ENCODE measurements around the gene CCNF.

CCNF gene

DNA sequence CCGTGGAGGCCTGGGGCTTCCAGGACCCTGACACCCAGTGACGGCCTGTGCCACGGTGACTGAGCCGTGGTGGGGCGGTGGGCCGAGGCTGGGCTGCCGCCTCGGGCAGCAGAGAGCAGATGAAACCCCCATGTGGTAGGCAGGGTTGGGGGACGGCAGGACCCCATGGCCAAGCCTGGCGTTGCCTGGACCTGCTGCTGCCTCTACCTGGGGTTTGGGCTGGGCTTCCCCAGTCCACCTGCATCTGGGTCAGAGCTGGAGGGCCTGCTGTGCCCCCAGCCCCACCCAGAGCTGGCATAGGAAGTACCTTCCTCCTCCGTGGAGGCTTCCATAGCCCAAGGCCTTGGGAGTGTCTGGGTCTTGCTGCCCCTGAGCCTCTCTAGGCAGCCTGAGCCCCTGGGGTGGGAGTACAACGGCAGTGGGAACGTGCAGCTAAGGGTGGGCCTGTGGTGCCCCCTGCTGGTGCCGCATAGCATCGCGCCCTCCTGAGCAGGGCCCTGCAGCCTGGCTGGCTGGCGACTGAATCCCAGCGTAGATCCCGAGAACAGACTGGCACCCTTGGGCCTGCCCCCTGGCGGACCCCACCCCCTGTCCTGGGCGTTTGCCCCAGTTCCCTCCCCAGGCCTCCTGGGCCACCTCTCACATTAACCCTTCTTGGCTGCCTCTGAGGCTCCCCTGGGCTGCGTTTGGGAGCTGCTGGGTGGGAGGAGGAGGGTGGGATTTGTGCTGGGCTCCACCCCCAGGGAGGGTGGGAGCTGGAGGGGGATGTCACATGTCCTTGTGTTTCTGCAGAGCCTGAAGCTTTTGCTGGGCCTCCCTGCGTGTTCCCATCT, 71.9 kb downstream of the CCNF start:
- in situ Hi-C loops (cut with MboI; ENCODE audit: low sequenced_read_pairs, unreplicated experiment) = no loop called here

DNA sequence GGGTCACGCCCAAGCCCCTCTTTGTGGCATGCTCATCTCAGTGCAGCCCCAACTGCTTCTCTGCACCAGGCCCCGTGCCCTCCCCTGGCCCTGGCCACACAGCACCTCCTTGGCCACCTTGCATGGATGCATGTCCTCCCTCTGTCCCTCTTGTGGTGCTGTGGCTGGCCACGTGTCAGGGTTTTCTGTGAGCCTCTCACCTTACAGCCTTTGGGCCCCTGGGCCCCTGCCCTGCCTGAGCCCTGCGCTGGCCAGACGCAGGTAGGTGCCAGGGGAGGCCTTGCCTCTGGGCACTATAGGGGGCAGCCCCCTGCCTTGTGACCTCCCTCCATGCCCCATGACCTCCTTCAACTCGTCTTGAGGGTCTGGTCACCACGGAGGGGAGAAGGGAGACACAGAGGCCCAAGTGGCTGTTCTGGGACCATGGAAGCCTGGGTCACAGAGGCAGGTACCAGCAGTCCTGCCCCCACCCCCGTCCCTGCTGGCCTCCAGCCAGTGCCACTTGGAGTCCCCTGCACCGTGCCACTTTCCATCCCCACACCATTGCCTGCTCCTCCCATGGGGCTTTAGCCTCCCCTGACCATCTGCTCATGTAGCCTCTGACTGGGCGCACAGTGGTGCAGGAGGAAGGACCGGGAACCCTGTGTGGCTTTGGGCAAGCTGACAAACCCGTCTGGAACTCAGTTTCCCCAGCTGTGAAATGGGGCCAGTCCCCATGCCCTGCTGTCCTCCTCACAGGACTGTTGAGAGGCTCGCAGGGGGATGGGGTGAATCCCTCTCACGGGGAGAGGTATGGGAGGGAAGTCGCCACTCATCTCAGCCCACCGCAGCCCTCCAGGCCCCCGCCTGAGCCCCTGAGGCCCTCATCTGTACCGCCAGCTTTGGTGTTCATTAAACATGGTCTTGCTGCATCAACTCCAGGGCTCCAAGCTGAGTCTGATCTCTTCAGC, 73.0 kb downstream of the CCNF start:
- in situ Hi-C loops (cut with MboI; ENCODE audit: low sequenced_read_pairs, unreplicated experiment) = no loop called here
- no peak for DNase-seq (ENCODE audit: low spot score)

More for the DNA sequence above, 71.9 kb downstream of the CCNF start:
- TF ChIP-seq, protein P1, sequence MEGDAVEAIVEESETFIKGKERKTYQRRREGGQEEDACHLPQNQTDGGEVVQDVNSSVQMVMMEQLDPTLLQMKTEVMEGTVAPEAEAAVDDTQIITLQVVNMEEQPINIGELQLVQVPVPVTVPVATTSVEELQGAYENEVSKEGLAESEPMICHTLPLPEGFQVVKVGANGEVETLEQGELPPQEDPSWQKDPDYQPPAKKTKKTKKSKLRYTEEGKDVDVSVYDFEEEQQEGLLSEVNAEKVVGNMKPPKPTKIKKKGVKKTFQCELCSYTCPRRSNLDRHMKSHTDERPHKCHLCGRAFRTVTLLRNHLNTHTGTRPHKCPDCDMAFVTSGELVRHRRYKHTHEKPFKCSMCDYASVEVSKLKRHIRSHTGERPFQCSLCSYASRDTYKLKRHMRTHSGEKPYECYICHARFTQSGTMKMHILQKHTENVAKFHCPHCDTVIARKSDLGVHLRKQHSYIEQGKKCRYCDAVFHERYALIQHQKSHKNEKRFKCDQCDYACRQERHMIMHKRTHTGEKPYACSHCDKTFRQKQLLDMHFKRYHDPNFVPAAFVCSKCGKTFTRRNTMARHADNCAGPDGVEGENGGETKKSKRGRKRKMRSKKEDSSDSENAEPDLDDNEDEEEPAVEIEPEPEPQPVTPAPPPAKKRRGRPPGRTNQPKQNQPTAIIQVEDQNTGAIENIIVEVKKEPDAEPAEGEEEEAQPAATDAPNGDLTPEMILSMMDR (IDR thresholded peaks at IDR 0.05; ENCODE audit: borderline replicate concordance, control extremely low read depth, extremely low read depth, insufficient read depth, missing control alignments) = peak; percentile 99
- DNase-seq (ENCODE audit: low spot score) = peak; percentile 92

DNA sequence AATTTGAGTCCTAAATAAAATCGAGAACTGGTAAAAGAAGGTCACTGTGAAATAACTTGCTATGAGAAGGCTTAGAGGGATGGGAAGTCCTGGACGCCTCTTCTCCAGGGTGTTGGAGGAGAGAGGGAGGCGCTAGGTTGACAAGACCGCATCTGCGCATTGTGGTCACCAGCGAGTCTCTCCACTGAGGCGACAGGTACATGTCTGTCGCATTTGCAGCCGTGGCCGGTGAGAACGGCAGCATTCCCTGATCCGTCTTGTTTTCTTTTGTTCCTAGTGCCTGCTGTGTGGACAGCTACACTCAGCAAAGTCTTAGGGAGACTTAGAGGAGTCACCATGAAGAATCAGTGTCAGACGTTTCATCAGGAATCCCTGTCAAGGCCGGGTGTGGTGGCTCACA, 76.4 kb downstream of the CCNF start:
- DNase-seq (ENCODE audit: low spot score) = no peak
- in situ Hi-C loops (cut with MboI; ENCODE audit: low sequenced_read_pairs, unreplicated experiment) = no loop called here
- TF ChIP-seq, protein P1 (IDR thresholded peaks at IDR 0.05; ENCODE audit: borderline replicate concordance, control extremely low read depth, extremely low read depth, insufficient read depth, missing control alignments) = no peak

More for the DNA sequence above, 73.0 kb downstream of the CCNF start:
- TF ChIP-seq, protein P1 (IDR thresholded peaks at IDR 0.05; ENCODE audit: borderline replicate concordance, control extremely low read depth, extremely low read depth, insufficient read depth, missing control alignments) = no peak

DNA sequence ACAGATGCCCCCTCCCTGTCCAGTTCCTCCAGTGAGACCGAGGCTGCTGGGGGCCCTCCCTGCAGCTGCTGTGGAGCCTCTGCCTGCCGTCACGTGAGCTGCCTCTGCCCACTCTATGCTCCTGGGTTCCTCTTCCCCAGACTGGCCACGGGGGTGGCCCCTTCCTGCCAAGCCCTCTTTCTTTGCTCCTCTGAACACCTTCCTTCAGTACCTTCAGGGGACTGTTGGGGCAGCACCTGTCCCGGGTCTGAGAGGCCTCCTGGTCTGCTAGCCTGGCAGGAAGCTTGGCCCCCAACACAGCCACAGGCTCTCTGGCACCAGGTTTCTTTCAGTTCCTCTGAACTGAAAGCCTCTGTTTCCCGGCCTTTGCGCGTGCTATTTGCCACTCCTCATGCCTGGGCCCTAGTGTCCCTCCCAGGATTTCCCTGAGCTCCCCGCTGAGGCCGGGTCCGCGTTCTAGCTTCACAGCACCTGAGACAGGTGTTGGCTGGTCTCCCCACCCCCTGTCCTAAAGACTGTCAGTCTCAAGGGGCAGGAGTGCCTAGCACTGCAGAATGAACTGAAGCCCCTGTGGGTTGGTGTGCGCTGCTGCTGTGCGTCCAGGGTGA, 77.9 kb downstream of the CCNF start:
- in situ Hi-C loops (cut with MboI; ENCODE audit: low sequenced_read_pairs, unreplicated experiment) = no loop called here
- TF ChIP-seq, protein P1 (IDR thresholded peaks at IDR 0.05; ENCODE audit: borderline replicate concordance, control extremely low read depth, extremely low read depth, insufficient read depth, missing control alignments) = no peak
- DNase-seq (ENCODE audit: low spot score) = peak; percentile 79

DNA sequence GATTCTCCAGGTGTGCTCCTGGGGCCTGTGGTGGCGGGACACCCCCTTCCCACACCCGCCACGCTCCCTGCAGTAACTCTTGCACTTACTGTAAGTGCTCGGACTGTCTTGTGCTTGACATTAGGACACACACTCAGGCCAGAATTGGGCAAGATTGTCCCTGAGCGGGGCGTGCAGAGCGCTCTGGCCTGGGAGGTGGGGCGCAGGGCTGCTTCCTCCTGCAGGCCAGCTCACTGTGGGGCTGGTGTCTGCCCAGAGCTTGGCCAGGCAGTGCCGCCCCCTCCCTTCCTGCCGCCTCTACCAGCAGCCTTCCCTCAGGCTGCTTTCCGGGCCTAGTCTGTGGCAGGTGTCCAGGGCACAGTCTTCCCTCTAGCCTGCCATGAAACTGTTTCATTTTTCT, 78.4 kb downstream of the CCNF start:
- no peak for DNase-seq (ENCODE audit: low spot score)
- in situ Hi-C loops (cut with MboI; ENCODE audit: low sequenced_read_pairs, unreplicated experiment) = no loop called here
- TF ChIP-seq, protein P1 (IDR thresholded peaks at IDR 0.05; ENCODE audit: borderline replicate concordance, control extremely low read depth, extremely low read depth, insufficient read depth, missing control alignments) = no peak
